DOHH2 (cell line): Measurements from ENCODE around the gene SHB.
"Not testable (repeated sequence)": the region's sequence is repeated elsewhere in the genome, so short reads cannot be mapped to it uniquely, and the experiment has no call there.

Source experiments
- H3F3A ChIP-seq: fragments of 200-600 bp; sonication (generic), shearing (Covaris generic); 2 replicates; pipeline ENCODE4 v1.6.0; 2016; ENCODE audit warnings: antibody characterized with exemption, mild to moderate bottlenecking; ENCODE audit not compliant: control insufficient read depth, insufficient read depth
- H3K27ac ChIP-seq: fragments of 200-600 bp; sonication (generic); 2 replicates; pipeline ENCODE4 v1.5.1; 2014; ENCODE audit warnings: low read depth, mild to moderate bottlenecking, low read length, moderate library complexity
- H3K27me3 ChIP-seq: fragments of 200-600 bp; sonication (generic); 2 replicates; pipeline ENCODE4 v1.6.1; 2014; ENCODE audit warnings: mild to moderate bottlenecking, low read length, mixed read lengths; ENCODE audit not compliant: control insufficient read depth
- H3K36me3 ChIP-seq: fragments of 200-600 bp; sonication (generic); 2 replicates; pipeline ENCODE4 v1.6.1; 2014; ENCODE audit warnings: mild to moderate bottlenecking, low read length, moderate library complexity, mixed read lengths; ENCODE audit not compliant: control insufficient read depth
- H3K4me1 ChIP-seq: fragments of 200-600 bp; sonication (generic); 2 replicates; pipeline ENCODE4 v1.6.1; 2014; ENCODE audit warnings: mild to moderate bottlenecking, low read length, mixed read lengths; ENCODE audit not compliant: control insufficient read depth
- H3K4me2 ChIP-seq: fragments of 200-600 bp; sonication (generic); 2 replicates; pipeline ENCODE4 v1.6.0; 2014; ENCODE audit warnings: mild to moderate bottlenecking, low read length, moderate library complexity
- H3K4me3 ChIP-seq: fragments of 200-600 bp; sonication (generic); 2 replicates; pipeline ENCODE4 v1.5.1; 2014; ENCODE audit warnings: mild to moderate bottlenecking, low read length, mixed read lengths
- H3K79me2 ChIP-seq: fragments of 200-600 bp; sonication (generic); 2 replicates; pipeline ENCODE4 v1.6.1; 2014; ENCODE audit warnings: mild to moderate bottlenecking, low read length, mixed read lengths; ENCODE audit not compliant: control insufficient read depth
- H3K9me2 ChIP-seq: fragments of 200-600 bp; sonication (generic); replicated peaks from 2 replicates; pipeline ENCODE4 v1.6.1; 2014; ENCODE audit warnings: mild to moderate bottlenecking, low read length, mixed read lengths; ENCODE audit not compliant: control insufficient read depth
- H3K9me3 ChIP-seq: fragments of 200-600 bp; sonication (generic); 2 replicates; pipeline ENCODE4 v1.6.1; 2014; ENCODE audit warnings: antibody characterized with exemption, low read length, mixed read lengths; ENCODE audit not compliant: control insufficient read depth, insufficient read depth
- H4K20me1 ChIP-seq: fragments of 200-600 bp; sonication (generic); 2 replicates; pipeline ENCODE4 v1.6.0; 2014; ENCODE audit warnings: low read depth, mild to moderate bottlenecking, antibody characterized with exemption, low read length, moderate library complexity; ENCODE audit not compliant: control insufficient read depth, insufficient read depth
- CTCF ChIP-seq: fragments of 200-600 bp; sonication (generic); IDR thresholded peaks from one replicate; pipeline ENCODE4 v1.5.1; 2014; ENCODE audit warnings: antibody characterized with exemption, mild to moderate bottlenecking, low read depth, low read length; ENCODE audit not compliant: poor library complexity, severe bottlenecking
- EZH2phosphoT487 ChIP-seq: fragments of 200-600 bp; sonication (generic); IDR thresholded peaks from 2 replicates; pipeline ENCODE4 v1.6.1; 2017; ENCODE audit warnings: borderline replicate concordance, mild to moderate bottlenecking, antibody characterized with exemption, low read length, moderate library complexity, mixed read lengths

The SHB gene

GRCh38 chr9:37892063-37892462 lies 177.0 kb downstream of the SHB start:
- no peaks in the 10 kb centered on the region for H3K27me3 ChIP-seq
- peaks cover 6% of the 10 kb centered on the region; the same call in 1 of the 2 replicates for H3K79me2 ChIP-seq
- peaks cover 47% of the 10 kb centered on the region for H3K36me3 ChIP-seq
- H4K20me1 ChIP-seq = no peaks in the 10 kb centered on the region
- no peaks in the 10 kb centered on the region for H3K9me3 ChIP-seq
- no peaks in the 10 kb centered on the region for H3F3A ChIP-seq
- no peak overlapping the region for H3K4me2 ChIP-seq
- no peaks in the 10 kb centered on the region for H3K9me2 ChIP-seq
- TF ChIP-seq CTCF = no peak
- no peak for TF ChIP-seq EZH2phosphoT487
- no peak overlapping the region for H3K4me3 ChIP-seq
- no peak overlapping the region for H3K27ac ChIP-seq
- H3K4me1 ChIP-seq = no peaks in the 10 kb centered on the region

- not testable (repeated sequence) for H3K9me2 ChIP-seq, H4K20me1 ChIP-seq, H3F3A ChIP-seq, H3K27me3 ChIP-seq, H3K9me3 ChIP-seq, H3K4me1 ChIP-seq, H3K79me2 ChIP-seq, H3K4me2 ChIP-seq, H3K4me3 ChIP-seq, H3K27ac ChIP-seq
- H3K36me3 ChIP-seq = peaks cover 41% of the 10 kb centered on the region
Observed at GRCh38 chr9:37891042-37891441, 178.0 kb downstream of the SHB start.

- Histone ChIP-seq H3K36me3 (peaks cover 31% of the 10 kb centered on the region), H3K4me2 (no peak overlapping the region), H3K4me3 (no peak overlapping the region), H3K9me2 (no peaks in the 10 kb centered on the region), H3K4me1 (no peaks in the 10 kb centered on the region), H3K27ac (no peak overlapping the region), H3K9me3 (no peaks in the 10 kb centered on the region), H4K20me1 (no peaks in the 10 kb centered on the region), H3K27me3 (no peaks in the 10 kb centered on the region), H3F3A (no peaks in the 10 kb centered on the region), H3K79me2 (peaks cover 6% of the 10 kb centered on the region; the same call in 1 of the 2 replicates)
- TF ChIP-seq CTCF (no peak), EZH2phosphoT487 (no peak)
Observed at GRCh38 chr9:37889536-37889935, 179.5 kb downstream of the SHB start.

GRCh38 chr9:37887977-37888583 lies 180.9 kb downstream of the SHB start:
- not testable (repeated sequence) for H3F3A ChIP-seq, H3K79me2 ChIP-seq, H3K27me3 ChIP-seq, H3K27ac ChIP-seq, H3K9me2 ChIP-seq, H3K4me1 ChIP-seq, H3K9me3 ChIP-seq, H4K20me1 ChIP-seq, H3K4me3 ChIP-seq, H3K4me2 ChIP-seq
- H3K36me3 ChIP-seq = peaks cover 22% of the 10 kb centered on the region
